Measurements from ENCODE around the gene MFN1.
"Not testable (repeated sequence)": the region's sequence is repeated elsewhere in the genome, so short reads cannot be mapped to it uniquely, and the experiment has no call there.

MFN1 gene

GRCh38 chr3:179347345-179348194 lies at the start of gene MFN1:
MFN1 (plus strand) TSS chr3:179347709; CDS start chr3:179348852, 1,143 bp downstream.
- peak; percentile 98 for DNase-seq (ENCODE audit: low spot score)

GRCh38 chr3:179297971-179298725 lies 49.4 kb upstream of the MFN1 start:
- DNase-seq (ENCODE audit: low spot score), result no peak

GRCh38 chr3:179299316-179299715 lies 48.2 kb upstream of the MFN1 start:
- DNase-seq (ENCODE audit: low spot score), result no peak

DNA sequence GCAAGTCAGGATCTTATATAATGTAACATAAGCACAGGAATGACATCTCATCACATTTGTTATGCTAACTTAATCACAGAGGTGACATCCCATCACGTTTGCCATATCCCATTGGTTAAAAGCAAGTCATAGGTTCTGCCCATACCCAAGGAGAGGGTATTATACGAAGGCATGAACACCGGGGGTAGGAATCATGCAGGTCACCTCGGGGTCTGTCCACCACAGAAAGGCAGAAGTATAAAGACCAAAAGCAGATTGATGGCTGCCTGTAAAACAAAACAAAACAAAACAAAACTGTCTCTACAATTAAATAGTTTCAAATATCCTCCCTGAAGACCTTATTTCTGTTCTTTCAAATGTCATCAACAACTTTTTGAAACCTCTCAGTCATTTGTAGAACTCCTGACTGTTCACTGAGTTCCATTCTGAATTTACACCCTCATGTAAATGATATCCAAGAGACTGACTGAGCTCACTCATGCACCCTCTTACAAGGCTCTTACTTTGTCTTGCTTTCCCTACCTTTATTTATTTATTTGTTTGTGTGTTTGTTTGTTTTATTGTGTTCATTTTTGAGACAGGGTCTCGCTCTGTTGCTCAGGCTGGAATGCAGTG lies 47.4 kb upstream of the MFN1 start:
- DNase-seq (ENCODE audit: low spot score), result no peak

DNA sequence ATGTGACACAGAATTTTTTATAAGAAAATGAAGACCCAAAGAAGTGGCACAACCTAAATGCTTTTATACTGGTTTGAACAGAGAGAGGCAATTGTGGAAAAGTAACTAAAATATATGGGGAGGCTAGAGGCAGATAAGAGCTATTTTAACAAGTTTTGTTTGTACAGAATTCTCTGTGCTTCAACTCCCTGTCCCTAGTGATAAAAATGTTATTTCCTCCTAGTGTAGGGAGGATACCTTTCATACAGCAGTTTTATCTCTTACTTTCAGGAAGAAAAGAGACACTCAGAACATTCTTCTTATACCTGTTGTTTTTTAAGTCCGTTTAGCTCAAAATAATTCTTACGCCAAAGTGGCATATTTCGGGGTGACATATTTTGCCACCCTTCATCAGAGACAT lies 45.9 kb upstream of the MFN1 start:
- DNase-seq (ENCODE audit: low spot score), result no peak

DNA sequence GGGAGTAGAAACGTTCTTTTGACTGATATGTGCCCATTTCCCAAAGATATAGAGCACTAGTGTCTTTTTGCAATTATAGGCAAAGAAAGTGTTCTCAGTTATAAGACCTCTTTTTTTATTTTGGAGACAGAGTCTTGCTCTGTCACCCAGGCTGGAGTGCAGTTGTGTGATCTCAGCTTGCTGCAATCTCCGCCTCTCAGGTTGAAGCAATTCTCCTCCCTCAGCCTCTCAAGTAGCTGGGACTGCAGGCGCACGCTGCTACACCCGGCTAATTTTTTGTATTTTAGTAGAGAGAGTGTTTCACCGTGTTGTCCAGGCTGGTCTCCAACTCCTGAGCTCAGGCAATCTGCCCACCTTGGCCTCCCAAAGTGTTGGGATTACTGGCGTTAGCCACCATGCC lies 45.4 kb upstream of the MFN1 start:
- DNase-seq (ENCODE audit: low spot score), result no peak

- DNase-seq (ENCODE audit: low spot score), result no peak
Observed at GRCh38 chr3:179304605-179305004, 42.9 kb upstream of the MFN1 start.

- not testable (repeated sequence) for DNase-seq (ENCODE audit: low spot score)
Observed at GRCh38 chr3:179307362-179307761, 40.1 kb upstream of the MFN1 start.

DNA sequence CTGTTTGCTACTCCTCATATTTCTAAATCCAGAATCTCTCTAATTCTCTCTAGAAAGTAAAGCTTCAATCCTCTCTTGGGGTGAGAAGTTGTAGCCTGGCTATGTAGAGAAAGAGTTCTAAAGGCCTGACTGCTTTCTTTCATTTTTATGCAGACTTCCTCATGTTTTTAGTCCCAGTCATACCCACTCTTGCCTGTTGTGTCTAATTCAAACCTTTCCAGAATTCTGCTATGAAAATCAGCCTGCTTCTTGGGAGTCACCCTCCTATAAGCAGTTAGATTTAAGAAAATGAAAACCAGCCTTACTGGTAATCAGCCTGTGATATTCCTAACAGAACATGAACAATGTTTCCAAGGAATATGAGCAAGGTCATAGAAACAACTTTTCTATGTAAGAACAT lies 39.5 kb upstream of the MFN1 start:
- no peak for DNase-seq (ENCODE audit: low spot score)

GRCh38 chr3:179309225-179310078 lies 38.1 kb upstream of the MFN1 start:
- no peak for DNase-seq (ENCODE audit: low spot score)

DNA sequence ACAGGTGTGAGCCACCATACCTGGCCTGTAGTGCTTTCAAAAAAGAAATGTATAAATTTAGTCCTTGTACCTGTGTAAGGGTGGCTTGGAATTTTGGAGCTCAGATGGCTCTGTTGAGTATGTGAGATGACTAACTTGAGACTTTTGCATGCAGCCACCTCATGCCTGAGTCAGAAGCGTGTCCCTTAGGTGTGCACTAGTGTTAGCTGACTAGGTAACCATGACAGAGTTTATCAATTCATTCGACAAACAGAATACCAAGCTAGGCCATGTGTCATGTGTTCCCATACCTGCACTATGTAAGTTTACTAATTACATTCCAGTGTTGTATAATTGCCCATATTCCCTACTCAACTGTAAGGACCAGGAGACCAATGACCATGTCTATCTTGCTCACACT lies 28.6 kb upstream of the MFN1 start:
- DNase-seq (ENCODE audit: low spot score), result no peak

- DNase-seq (ENCODE audit: low spot score), result peak; percentile 56
Observed at GRCh38 chr3:179321668-179322285, 25.7 kb upstream of the MFN1 start.

- DNase-seq (ENCODE audit: low spot score), result peak; percentile 82
Observed at GRCh38 chr3:179322286-179323196, 25.0 kb upstream of the MFN1 start, which contains the start of gene ZNF639. ZNF639 (plus strand) TSS chr3:179323031; CDS start chr3:179328294, 5,263 bp downstream.

DNA sequence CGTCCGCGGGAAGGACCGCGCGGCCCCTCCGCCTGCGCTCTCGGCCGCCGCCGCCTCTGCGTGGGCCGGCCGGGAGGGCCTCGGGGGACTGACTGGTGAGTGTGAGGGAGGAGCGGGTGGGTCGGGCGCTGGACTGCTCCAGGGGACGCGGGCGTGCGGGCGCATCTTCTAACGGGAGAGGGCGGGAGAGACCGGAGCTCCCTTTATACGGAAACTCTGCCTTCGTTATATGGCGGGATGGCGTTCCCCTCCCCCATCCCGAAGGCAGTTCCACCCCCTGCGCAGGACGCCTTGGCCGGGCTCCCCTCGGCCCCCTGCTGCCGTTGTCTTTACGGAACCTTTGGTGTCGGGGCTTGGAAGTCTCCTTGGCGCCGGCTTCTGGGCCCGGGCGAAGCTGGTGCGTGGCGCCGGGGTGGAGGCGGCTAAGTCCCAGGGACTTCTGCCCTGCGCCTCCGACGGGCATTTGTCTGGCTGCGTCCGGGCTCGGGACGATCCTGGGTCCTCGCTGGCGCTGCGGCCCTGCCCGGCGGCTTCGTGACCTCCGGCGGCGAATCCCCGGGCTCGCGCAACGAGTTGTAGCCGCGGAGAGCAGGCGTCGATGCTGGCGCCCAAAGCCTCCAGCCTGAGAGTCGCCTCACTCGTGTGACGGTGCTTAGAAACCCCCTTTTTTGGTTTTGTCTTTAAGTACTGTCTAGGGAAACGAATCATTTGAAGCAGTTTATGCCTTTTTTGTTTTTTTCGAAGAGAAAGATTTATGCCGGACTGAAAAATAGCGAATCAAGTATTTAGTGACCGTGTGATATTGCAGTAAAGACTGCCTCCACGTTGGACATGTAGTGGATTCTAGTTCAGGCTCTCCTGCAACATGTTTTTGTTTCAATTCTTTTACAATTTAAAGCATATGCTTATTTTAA lies 24.1 kb upstream of the MFN1 start:
- peak; percentile 69 for DNase-seq (ENCODE audit: low spot score)

DNA sequence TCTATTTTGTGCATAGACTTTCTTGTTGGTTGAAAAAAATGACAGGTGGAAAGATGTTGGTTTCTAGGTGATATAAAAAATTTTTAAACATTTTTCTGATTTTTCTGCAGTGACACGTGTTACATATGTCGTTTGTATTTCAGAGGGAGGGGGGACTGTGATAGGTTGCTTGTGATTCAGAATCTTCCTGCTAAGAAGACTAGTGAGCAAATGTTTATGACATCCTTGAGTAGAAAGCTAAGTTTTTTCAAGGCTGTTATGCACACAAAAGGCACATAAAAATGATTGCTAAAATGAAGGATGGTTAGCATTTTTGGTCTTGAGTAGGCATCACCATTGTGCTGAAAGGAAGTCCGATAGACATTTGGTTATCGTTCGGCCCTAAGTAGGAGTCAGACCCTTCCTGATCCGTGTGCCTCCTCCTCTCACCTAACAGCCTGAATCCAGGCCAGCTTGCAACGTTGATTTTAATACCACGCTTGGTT lies 23.2 kb upstream of the MFN1 start:
- no peak for DNase-seq (ENCODE audit: low spot score)

GRCh38 chr3:179330438-179330837 lies 17.1 kb upstream of the MFN1 start:
- DNase-seq (ENCODE audit: low spot score), result no peak

DNA sequence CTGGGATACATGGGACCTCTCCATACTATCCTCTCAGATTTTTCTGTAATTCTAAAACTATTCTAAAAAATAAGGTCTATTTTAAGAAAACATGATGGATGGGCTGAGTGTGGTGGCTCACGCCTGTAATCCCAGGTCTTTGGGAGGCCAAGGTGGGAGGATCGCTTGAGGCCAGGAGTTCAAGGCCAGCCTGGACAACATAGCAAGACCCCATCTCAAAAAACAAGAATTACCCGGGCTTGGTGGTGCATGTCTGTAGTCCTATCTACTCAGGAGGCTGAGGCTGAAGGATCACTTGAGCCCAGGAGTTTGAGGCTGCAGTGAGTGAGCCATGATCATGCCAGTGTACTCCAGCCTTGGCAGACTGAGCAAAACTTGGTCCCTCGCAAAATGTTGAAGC lies 15.3 kb upstream of the MFN1 start:
- DNase-seq (ENCODE audit: low spot score), result no peak

GRCh38 chr3:179333084-179333483 lies 14.4 kb upstream of the MFN1 start:
- no peak for DNase-seq (ENCODE audit: low spot score)

GRCh38 chr3:179336345-179336929 lies 11.1 kb upstream of the MFN1 start:
- DNase-seq (ENCODE audit: low spot score), result no peak
